ENCODE data around the gene PDE2A. TPM values are rescaled to one million over a fixed set of nuclear protein-coding genes. Genes with fewer than 3 reads are reported as not detected.

Gene PDE2A
- total RNA-seq, 1 experiment from 2014 or later = 0.26 TPM

- in situ Hi-C loops (cut with HindIII; ENCODE audit: low pct_unique_long_range_greater_than_20kb, low sequenced_read_pairs) = no loop called here
- DNase-seq (ENCODE audit: low read depth, low spot score) = no peak
These were observed 32.8 kb upstream of the PDE2A start for GRCh38 chr11:72707032-72707431.

- in situ Hi-C loops (cut with HindIII; ENCODE audit: low pct_unique_long_range_greater_than_20kb, low sequenced_read_pairs) = no loop called here
- DNase-seq (ENCODE audit: low read depth, low spot score) = no peak
These were observed 32.4 kb upstream of the PDE2A start for GRCh38 chr11:72706579-72706978.

- in situ Hi-C loops (cut with HindIII; ENCODE audit: low pct_unique_long_range_greater_than_20kb, low sequenced_read_pairs) = no loop called here
- DNase-seq (ENCODE audit: low read depth, low spot score) = no peak
These were observed 31.5 kb upstream of the PDE2A start for GRCh38 chr11:72705442-72706365.

- no peak for DNase-seq (ENCODE audit: low read depth, low spot score)
- in situ Hi-C loops (cut with HindIII; ENCODE audit: low pct_unique_long_range_greater_than_20kb, low sequenced_read_pairs) = no loop called here
These were observed 30.6 kb upstream of the PDE2A start for GRCh38 chr11:72704783-72705265.

DNA sequence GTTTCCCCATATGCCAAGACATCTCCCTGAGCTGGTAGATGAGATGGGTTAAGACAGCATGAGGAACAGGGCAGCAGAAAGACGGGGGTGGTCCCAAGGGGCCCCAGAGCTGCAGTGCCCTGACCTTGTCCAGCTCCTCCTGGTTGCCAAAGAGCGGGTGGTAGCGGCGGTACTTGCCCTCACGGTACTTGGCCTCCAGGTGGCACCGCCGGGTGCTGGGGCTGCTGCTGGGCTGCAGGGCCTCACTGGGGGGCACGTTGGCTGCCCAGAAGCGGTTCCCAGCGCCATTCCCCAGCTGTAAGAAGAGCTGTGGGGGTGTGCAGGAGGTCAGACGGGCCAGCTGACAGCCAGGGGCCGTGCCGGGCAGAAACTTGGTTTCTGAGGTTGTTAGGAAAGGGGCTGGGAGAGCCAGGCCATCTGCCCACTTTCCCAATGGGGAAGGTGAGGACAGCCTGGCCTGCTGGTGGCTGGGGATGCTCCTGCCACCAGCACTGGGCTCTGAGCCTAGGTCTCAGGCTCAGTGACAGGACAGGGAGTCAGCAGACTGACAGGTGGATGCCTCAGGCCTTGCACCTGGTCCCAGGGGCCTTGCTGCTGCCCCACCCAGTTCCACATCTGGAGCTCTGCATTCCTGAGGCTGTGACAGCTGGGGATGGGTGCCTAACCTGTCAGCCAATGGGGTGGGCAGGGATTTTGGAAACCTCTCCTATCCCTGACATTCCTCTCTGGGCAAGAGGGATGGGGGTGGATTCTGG, 30.0 kb upstream of the PDE2A start:
- in situ Hi-C loops (cut with HindIII; ENCODE audit: low pct_unique_long_range_greater_than_20kb, low sequenced_read_pairs) = no loop called here
- DNase-seq (ENCODE audit: low read depth, low spot score) = no peak

GRCh38 chr11:72703267-72704008, 29.2 kb upstream of the PDE2A start:
- no peak for DNase-seq (ENCODE audit: low read depth, low spot score)
- in situ Hi-C loops (cut with HindIII; ENCODE audit: low pct_unique_long_range_greater_than_20kb, low sequenced_read_pairs) = no loop called here

- DNase-seq (ENCODE audit: low read depth, low spot score) = no peak
- in situ Hi-C loops (cut with HindIII; ENCODE audit: low pct_unique_long_range_greater_than_20kb, low sequenced_read_pairs) = no loop called here
These were observed 28.5 kb upstream of the PDE2A start for GRCh38 chr11:72702577-72703241.

DNA sequence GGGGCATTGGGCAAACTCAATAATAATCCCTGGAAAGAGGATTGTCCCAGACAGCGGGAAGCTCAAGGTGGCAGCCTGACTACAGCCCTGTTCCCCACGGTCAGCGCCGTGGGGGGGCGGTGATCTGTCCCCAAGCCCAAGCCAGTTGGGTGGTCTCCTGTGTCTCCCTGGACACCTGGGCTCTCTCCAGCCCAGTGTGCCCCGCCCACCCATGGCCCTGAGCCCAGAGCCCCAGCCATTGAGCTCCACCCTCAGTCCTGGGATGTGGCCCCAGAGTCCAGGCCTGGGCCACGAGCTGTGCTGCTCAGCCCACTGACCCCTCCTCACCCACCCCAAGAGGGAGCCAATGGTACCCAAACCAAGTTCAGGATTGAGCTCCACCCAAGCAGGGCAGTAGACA, 27.9 kb upstream of the PDE2A start:
- DNase-seq (ENCODE audit: low read depth, low spot score) = no peak
- in situ Hi-C loops (cut with HindIII; ENCODE audit: low pct_unique_long_range_greater_than_20kb, low sequenced_read_pairs) = no loop called here

GRCh38 chr11:72701466-72701865, 27.2 kb upstream of the PDE2A start:
- no peak for DNase-seq (ENCODE audit: low read depth, low spot score)
- in situ Hi-C loops (cut with HindIII; ENCODE audit: low pct_unique_long_range_greater_than_20kb, low sequenced_read_pairs) = no loop called here

- no peak for DNase-seq (ENCODE audit: low read depth, low spot score)
- in situ Hi-C loops (cut with HindIII; ENCODE audit: low pct_unique_long_range_greater_than_20kb, low sequenced_read_pairs) = no loop called here
These were observed 25.9 kb upstream of the PDE2A start for GRCh38 chr11:72700146-72700545.

DNA sequence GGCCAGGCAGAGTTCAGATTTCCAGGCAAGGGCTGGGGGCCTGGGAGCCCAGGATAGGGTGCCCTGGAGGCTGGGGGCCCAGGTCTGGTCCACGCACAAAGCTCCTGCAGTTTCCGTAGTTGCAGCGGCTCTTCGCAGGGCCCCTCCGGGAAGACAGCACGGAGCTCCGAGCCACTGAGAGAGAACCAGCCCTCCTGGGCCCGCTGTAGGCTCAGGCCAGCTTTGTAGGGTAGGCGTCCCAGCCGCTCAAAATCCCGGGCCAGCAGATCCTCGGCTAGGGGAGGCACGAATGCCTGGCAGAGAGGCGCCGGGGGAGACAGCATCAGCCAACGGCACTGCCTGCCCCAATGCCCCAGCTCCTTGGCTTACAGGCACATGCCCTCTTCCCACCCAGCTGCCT, 23.6 kb upstream of the PDE2A start:
- DNase-seq (ENCODE audit: low read depth, low spot score) = no peak
- in situ Hi-C loops (cut with HindIII; ENCODE audit: low pct_unique_long_range_greater_than_20kb, low sequenced_read_pairs) = no loop called here

GRCh38 chr11:72696866-72697700, 22.9 kb upstream of the PDE2A start:
- no peak for DNase-seq (ENCODE audit: low read depth, low spot score)
- in situ Hi-C loops (cut with HindIII; ENCODE audit: low pct_unique_long_range_greater_than_20kb, low sequenced_read_pairs) = no loop called here

DNA sequence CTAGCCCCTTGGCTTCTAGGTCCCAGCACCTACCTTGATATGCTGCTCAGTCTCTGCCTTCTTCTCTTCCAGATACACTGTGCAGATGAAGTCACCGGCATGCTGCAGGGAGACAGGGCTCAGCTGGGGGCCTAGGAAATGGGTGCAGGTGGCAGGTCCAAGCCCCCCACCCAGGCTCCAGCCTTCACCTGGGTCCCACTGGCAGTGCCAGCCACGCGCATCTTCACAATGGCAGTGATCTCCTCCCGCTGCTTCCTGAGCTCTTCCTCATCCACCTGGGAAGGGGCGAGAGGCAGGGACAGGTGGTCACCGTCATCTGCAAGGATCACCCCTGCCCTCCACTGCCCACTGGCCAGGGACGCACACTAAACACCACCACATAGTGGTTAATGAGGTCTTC, 21.1 kb upstream of the PDE2A start:
- in situ Hi-C loops (cut with HindIII; ENCODE audit: low pct_unique_long_range_greater_than_20kb, low sequenced_read_pairs) = no loop called here
- DNase-seq (ENCODE audit: low read depth, low spot score) = no peak

DNA sequence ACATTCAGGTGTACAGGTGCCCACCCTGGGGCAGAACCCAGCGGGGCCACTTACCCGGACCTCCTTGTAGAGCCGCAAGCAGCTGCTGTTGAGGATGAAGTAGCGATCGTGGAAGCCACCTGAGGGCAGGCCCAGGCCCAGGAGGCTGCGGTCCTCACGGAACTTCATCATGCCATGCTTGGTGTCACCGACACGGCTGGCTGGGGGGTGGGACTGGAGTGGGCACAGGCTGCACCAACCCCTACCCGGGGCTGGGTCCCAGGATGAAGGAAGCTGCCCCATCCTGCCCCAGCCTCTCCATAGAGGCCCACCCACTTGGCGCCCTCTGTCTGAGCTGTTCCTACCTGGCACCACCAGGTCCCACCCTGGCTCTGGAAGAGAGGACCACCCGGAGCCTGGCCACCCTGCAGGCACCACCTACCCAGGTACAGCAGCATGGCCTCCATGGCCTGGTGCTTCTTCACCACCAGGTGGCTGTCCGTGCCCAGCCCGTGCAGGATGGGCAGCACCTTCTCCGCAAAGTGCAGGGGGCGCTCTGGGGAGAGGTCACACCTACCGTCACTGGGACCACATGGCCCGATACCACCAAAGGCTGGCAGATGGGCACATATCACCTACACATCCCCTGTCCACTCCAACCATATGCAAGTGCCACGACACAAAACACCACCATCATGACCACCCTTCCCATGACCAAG, 19.2 kb upstream of the PDE2A start:
- DNase-seq (ENCODE audit: low read depth, low spot score) = no peak
- in situ Hi-C loops (cut with HindIII; ENCODE audit: low pct_unique_long_range_greater_than_20kb, low sequenced_read_pairs) = no loop called here

GRCh38 chr11:72692498-72693237, 18.4 kb upstream of the PDE2A start:
- in situ Hi-C loops (cut with HindIII; ENCODE audit: low pct_unique_long_range_greater_than_20kb, low sequenced_read_pairs) = no loop called here
- no peak for DNase-seq (ENCODE audit: low read depth, low spot score)

DNA sequence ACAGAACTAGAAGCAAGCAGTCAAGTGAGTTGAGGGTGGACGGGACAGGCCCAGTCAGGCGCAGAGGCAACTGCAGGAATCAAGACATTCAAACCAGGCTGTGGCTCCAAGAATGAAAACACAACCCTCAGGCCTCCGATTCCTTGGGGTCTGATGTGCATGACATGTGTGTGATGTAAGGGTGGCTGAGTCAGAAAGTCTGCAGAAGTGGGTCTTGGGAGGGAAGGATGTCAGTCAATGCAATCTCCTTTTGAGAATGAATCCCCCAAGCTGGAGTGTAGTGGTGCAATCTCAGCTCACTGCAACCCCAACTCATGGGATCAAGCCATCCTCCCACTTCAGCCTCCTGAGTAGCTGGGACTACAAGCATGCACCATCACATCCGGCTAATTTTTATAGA, 15.9 kb upstream of the PDE2A start:
- in situ Hi-C loops (cut with HindIII; ENCODE audit: low pct_unique_long_range_greater_than_20kb, low sequenced_read_pairs) = no loop called here
- no peak for DNase-seq (ENCODE audit: low read depth, low spot score)
